Suprapubic skin (tissue), 4 donors: ENCODE measurements around the gene C1orf56. TPM values are rescaled to one million over a fixed set of nuclear protein-coding genes. Genes with fewer than 3 reads are reported as not detected.
A peak's percentile ranks its signal among the peaks of the same experiment; 100 is the strongest.

Experiments
- DNase-seq, 2 donors: peaks; one replicate each; pipeline ENCODE4 v3.0.0-alpha.2; 2019; ENCODE audit warnings: low spot score in 2 of 2
- H3K27ac ChIP-seq: fragments of 200-600 bp; sonication (generic); one replicate; pipeline ENCODE4 v1.5.1; 2019
- H3K27me3 ChIP-seq: fragments of 200-600 bp; sonication (generic); one replicate; pipeline ENCODE4 v1.5.1; 2019
- H3K36me3 ChIP-seq: fragments of 200-600 bp; sonication (generic); one replicate; pipeline ENCODE4 v1.5.1; 2019
- H3K4me1 ChIP-seq: fragments of 200-600 bp; sonication (generic); one replicate; pipeline ENCODE4 v1.5.1; 2019
- H3K4me3 ChIP-seq: fragments of 200-600 bp; sonication (generic); one replicate; pipeline ENCODE4 v1.5.1; 2019; ENCODE audit warnings: mild to moderate bottlenecking
- H3K9me3 ChIP-seq: fragments of 200-600 bp; sonication (generic); one replicate; pipeline ENCODE4 v1.5.1; 2019
- CTCF ChIP-seq, 2 donors: fragments of 200-600 bp in 1 of 2; fragments of 450-650 bp in 1 of 2; sonication (generic) in 1 of 2; IDR thresholded peaks; one replicate each; pipeline ENCODE4 v1.5.1; 2016 to 2019; ENCODE audit warnings: antibody characterized with exemption in 2 of 2, mild to moderate bottlenecking in 1 of 2, moderate library complexity in 1 of 2
- EP300 ChIP-seq: sonication (generic); formaldehyde crosslinking; IDR thresholded peaks from one replicate; pipeline ENCODE4 v1.6.1; 2017; ENCODE audit warnings: antibody characterized with exemption
- POLR2A ChIP-seq, 2 donors: fragments of 450-650 bp; IDR thresholded peaks; one replicate each; pipeline ENCODE4 v1.6.1; 2017; ENCODE audit warnings: antibody characterized with exemption in 2 of 2, mild to moderate bottlenecking in 2 of 2, moderate library complexity in 2 of 2
- POLR2AphosphoS5 ChIP-seq, 3 donors: sonication (generic); formaldehyde crosslinking; IDR thresholded peaks; one replicate each; pipeline ENCODE4 v1.6.1; 2017; ENCODE audit warnings: antibody characterized with exemption in 3 of 3
- WGBS: methylation state at CpG from one replicate; pipeline ENCODE4 v1.1.5; 2018; 5-methylcytosine and 5-hydroxymethylcytosine counted together
- total RNA-seq, 4 donors: library from RNA; depleted of rRNA; stranded (reverse); fragments of >200 nt; gene quantifications; one replicate each; pipeline ENCODE4 v1.1.0, GENCODE V29; 2016

The C1orf56 gene
- total RNA-seq, 4 donors from 2014 or later = 2.7 to 4.7 (median 3.9) TPM

DNA sequence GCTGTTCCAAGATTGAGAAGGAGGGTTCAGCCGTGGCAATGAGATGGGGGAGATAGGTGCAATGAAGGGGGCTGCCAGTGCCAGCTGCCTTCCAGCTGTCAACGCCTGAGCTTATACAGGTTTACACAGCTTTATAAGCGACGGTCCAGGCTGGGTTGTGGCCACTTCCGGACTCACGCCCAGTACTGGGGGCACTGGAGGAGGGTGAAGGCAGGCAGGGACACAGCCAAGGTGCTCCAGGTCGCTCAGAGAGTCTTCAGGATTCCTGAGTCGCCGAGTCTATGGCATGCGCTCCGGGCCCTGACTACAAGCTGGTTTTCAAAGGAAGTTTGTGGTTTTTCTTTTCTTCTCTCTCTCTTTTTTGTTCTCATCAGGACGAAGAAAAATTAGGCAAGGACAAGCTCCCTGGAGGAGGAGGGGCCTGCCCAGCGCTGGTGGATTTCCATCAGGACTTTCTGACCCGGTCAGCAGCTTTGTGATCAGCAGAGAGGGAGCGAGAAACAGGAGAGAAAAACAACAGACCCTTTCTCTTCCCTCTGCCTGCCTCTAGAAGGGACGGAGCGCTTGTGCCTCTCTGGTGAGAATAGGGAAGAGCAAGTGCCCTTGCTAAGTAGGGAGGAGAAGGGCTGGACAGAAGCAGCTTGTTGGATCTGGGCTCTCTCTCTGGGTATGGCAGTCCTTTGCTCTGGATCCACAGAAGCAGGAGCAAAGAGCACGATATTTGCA, 41.1 kb upstream of the C1orf56 start, which contains the start of gene MINDY1:
Gene MINDY1, minus strand, starts transcription at position 576 of the 726 bp plus-strand sequence. CDS start 4,285 bp downstream, outside the sequence.
- no peak for TF ChIP-seq EP300
- TF ChIP-seq POLR2A (IDR thresholded peaks at IDR 0.05) = peak in 1 of 2 donors; percentile 42
- peak; percentile 24 to 39 for TF ChIP-seq CTCF (IDR thresholded peaks at IDR 0.05)
- TF ChIP-seq POLR2AphosphoS5 (IDR thresholded peaks at IDR 0.05) = peak in 1 of 3 donors; percentile 15
- Histone ChIP-seq H3K9me3 (no peaks in the 10 kb centered on the region), H3K4me1 (peaks cover 69% of the 10 kb centered on the region), H3K4me3 (peak within 1 kb of the TSS; percentile 65), H3K27ac (peak within 1 kb of the TSS; percentile 91), H3K36me3 (peaks cover 11% of the 10 kb centered on the region), H3K27me3 (no peaks in the 10 kb centered on the region)
- WGBS = under 1% methylated on average over 18 of the region's 18 CpGs
- DNase-seq = peak; percentile 85 to 88

DNA sequence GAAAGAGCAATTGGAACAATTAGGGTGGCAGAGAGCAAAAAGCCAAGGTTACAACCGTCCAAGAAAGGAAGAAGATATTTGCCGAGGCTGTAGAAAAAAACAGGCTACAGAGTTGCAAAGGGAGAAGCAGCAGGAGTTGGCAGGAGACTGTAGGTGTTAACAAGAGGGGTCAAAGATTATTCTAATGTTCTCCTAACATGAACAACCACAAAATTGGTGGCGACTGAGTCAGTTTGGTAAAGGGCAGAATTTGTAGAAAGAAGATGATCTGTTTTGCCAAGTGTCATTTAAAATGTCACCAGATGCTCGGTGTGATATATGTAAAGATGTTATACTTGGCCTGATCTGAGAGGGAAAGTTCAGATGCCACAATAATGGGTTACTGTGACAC, 39.7 kb upstream of the C1orf56 start:
- Histone ChIP-seq H3K9me3 (no peaks in the 10 kb centered on the region), H3K27me3 (no peaks in the 10 kb centered on the region), H3K4me3 (peak overlapping the region; percentile 56), H3K36me3 (no peaks in the 10 kb centered on the region), H3K27ac (peak overlapping the region; percentile 91), H3K4me1 (peaks cover 61% of the 10 kb centered on the region)
- TF ChIP-seq CTCF (IDR thresholded peaks at IDR 0.05) (no peak), EP300 (no peak), POLR2A (IDR thresholded peaks at IDR 0.05) (no peak), POLR2AphosphoS5 (IDR thresholded peaks at IDR 0.05) (no peak)
- WGBS = 14% methylated on average over 4 of the region's 4 CpGs
- DNase-seq = no peak

DNA sequence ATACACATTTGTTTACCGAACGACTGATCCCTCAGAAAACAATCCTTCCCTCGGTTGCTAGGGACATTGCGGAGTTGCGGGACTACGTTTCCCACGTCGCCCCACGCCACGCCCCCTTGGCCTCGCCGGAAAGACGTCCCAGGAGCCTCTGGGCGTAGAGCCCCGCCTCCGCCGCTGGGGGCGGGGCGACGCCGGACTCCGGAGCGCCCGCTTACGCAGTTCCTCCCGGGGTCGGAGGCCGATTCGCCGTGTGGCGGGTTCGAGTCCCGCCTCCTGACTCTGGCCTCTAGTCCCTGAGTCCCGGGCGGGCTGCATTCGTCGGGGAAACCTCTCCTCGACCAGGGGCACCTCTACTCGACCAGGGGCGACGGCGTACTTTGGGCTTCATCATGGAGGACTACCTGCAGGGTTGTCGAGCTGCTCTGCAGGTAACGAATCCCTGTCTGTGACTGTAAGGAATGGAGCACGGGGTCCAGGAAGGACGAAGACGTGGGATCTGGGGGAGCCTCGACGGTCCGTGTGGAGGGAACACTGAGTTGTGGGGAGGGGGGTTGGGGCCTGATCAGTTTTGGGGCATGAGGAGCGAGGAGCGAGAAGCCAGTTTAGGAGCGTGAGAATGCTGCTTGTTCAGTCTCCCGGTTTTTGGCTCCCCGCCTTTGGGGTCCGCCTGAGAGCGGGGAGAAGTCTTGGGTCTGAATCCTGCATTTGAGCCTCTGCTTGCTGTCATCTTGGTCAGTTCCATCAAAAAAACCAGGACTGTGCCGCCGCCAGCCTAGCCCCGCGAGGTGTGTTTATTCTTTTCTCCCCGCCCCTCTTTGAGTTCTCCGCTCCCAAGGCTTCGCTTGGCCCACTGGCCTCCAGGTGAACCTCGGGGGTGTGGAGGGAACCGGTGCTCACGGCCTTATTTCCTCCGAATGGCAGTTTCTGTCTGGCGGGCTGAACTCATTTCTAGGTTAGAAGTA, 39.0 kb upstream of the C1orf56 start, which contains the start of gene PRUNE1:
Gene PRUNE1, plus strand, starts transcription at position 206 of the 962 bp plus-strand sequence. Its CDS starts 184 bp downstream, at position 390.
- Histone ChIP-seq H3K27ac (peak within 1 kb of the TSS; percentile 91), H3K4me1 (peaks cover 54% of the 10 kb centered on the region), H3K27me3 (no peaks in the 10 kb centered on the region), H3K4me3 (peak within 1 kb of the TSS; percentile 65), H3K36me3 (no peaks in the 10 kb centered on the region), H3K9me3 (no peaks in the 10 kb centered on the region)
- WGBS = 1% methylated on average over 33 of the region's 69 CpGs
- no peak for TF ChIP-seq CTCF (IDR thresholded peaks at IDR 0.05)
- TF ChIP-seq POLR2A (IDR thresholded peaks at IDR 0.05) = peak in 1 of 2 donors; percentile 45
- peak in 2 of 3 donors; percentile 3 to 61 for TF ChIP-seq POLR2AphosphoS5 (IDR thresholded peaks at IDR 0.05)
- no peak for TF ChIP-seq EP300
- DNase-seq = peak; percentile 99

DNA sequence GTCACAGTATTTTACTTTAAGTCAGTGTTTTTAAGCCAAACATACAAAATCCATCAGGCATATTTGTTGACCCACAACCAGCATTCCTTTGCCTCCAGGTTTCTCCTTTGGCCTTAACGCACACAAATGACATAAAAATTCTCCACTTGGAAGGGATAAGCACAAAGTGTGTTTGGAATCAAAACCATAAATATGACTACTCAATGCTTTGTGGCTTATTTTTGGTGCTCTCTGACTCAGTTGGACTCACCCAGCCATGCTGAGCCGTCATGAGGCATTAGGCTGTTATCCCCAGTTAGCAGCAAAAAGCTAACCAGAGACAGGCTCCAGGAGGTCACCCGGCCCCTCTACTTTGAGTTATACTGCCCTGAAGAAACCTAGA, 38.4 kb upstream of the C1orf56 start:
- WGBS = 44% methylated on average over 3 of the region's 3 CpGs
- peak overlapping the region; percentile 91 for H3K27ac ChIP-seq
- peak overlapping the region; percentile 56 for H3K4me3 ChIP-seq
- H3K36me3 ChIP-seq = no peaks in the 10 kb centered on the region
- no peaks in the 10 kb centered on the region for H3K27me3 ChIP-seq
- no peak for DNase-seq
- H3K9me3 ChIP-seq = no peaks in the 10 kb centered on the region
- peaks cover 47% of the 10 kb centered on the region for H3K4me1 ChIP-seq
- TF ChIP-seq POLR2AphosphoS5 (IDR thresholded peaks at IDR 0.05) (no peak), POLR2A (IDR thresholded peaks at IDR 0.05) (no peak), EP300 (no peak), CTCF (IDR thresholded peaks at IDR 0.05) (no peak)
